Colonic mucosa (tissue), 4 donors: ENCODE measurements around the gene EFR3B. TPM values are rescaled to one million over a fixed set of nuclear protein-coding genes. Genes with fewer than 3 reads are reported as not detected.

Source experiments
- DNase-seq: peaks from one replicate; pipeline ENCODE4 v3.0.0-alpha.2; 2020
- H3K27ac ChIP-seq: fragments of 200-600 bp; one replicate; pipeline ENCODE4 v1.8.0; 2021
- H3K27me3 ChIP-seq: fragments of 200-600 bp; one replicate; pipeline ENCODE4 v1.8.0; 2021
- H3K36me3 ChIP-seq: fragments of 200-600 bp; one replicate; pipeline ENCODE4 v1.8.0; 2021
- H3K4me1 ChIP-seq: fragments of 200-600 bp; one replicate; pipeline ENCODE4 v1.8.0; 2021; ENCODE audit warnings: mild to moderate bottlenecking
- H3K4me3 ChIP-seq: fragments of 200-600 bp; one replicate; pipeline ENCODE4 v1.8.0; 2021
- H3K9ac ChIP-seq, 2 donors: one replicate each; pipeline ENCODE4 v1.7.0; 2013; ENCODE audit warnings: control low read depth in 2 of 2, low read depth in 2 of 2, low read length in 2 of 2
- H3K9me3 ChIP-seq: fragments of 200-600 bp; one replicate; pipeline ENCODE4 v1.8.0; 2021
- intact Hi-C: fragments of 100-400 bp; cut with DNase I; formaldehyde crosslinking; loops from one replicate; pipeline ENCODE4 v1.14.1; 2022
- total RNA-seq, 2 donors: library from RNA; stranded (reverse); fragmentation: NEBNext Ultra II Directional in 1 of 2; extraction: Animal tissue kit (Norgen Biotek cat#: 25700) in 1 of 2; gene quantifications; one replicate each; pipeline ENCODE4 v1.2.1, GENCODE V29; 2021
- TF ChIP-seq, protein P1 (sequence below): fragments of 200-600 bp; IDR thresholded peaks from one replicate; pipeline ENCODE4 v1.8.0; 2022; ENCODE audit warnings: antibody characterized with exemption, mild to moderate bottlenecking
- donor health status: healthy.
- donor health status: DM: no; HTN: no; CAD: no.
- donor health status: DM: no; HTN: no; CAD: no.

Gene EFR3B
- total RNA-seq, 2 donors from 2014 or later = 1.7 to 1.8 TPM

DNA sequence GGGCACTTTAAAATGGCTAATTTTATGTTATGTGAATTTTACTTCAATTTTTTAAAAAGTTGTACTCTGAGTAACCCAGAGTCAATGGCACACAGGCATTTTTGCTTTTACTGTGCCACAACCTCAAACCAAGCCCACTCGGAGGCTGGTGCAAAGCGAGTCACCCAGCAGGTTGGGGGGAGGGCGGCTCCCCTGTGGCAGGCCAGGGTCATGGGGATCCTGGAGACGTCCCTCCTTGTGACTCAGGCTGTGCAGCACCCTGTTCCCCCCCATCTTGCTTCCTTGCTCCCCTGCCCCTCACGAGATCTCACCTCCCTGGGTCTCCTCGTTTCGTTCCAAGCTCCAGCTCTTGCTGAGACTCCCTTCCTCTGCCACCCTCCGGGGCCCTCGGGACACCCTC, 67.9 kb downstream of the EFR3B start:
- no peak overlapping the region for H3K9ac ChIP-seq
- intact Hi-C loops = no loop called here
- DNase-seq = no peak

GRCh38 chr2:25112113-25112512, 70.2 kb downstream of the EFR3B start:
- Histone ChIP-seq H3K27me3 (no peaks in the 10 kb centered on the region), H3K4me1 (no peaks in the 10 kb centered on the region), H3K9me3 (no peaks in the 10 kb centered on the region), H3K36me3 (no peaks in the 10 kb centered on the region), H3K4me3 (no peak overlapping the region), H3K9ac (no peak overlapping the region), H3K27ac (no peak overlapping the region)
- TF ChIP-seq, protein P1, sequence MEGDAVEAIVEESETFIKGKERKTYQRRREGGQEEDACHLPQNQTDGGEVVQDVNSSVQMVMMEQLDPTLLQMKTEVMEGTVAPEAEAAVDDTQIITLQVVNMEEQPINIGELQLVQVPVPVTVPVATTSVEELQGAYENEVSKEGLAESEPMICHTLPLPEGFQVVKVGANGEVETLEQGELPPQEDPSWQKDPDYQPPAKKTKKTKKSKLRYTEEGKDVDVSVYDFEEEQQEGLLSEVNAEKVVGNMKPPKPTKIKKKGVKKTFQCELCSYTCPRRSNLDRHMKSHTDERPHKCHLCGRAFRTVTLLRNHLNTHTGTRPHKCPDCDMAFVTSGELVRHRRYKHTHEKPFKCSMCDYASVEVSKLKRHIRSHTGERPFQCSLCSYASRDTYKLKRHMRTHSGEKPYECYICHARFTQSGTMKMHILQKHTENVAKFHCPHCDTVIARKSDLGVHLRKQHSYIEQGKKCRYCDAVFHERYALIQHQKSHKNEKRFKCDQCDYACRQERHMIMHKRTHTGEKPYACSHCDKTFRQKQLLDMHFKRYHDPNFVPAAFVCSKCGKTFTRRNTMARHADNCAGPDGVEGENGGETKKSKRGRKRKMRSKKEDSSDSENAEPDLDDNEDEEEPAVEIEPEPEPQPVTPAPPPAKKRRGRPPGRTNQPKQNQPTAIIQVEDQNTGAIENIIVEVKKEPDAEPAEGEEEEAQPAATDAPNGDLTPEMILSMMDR = no peak
- DNase-seq = no peak
- intact Hi-C loops = no loop called here

More for the DNA sequence above, 67.9 kb downstream of the EFR3B start:
- no peaks in the 10 kb centered on the region for H3K4me1 ChIP-seq
- TF ChIP-seq, protein P1 = no peak
- H3K4me3 ChIP-seq = no peak overlapping the region
- no peaks in the 10 kb centered on the region for H3K36me3 ChIP-seq
- H3K9me3 ChIP-seq = no peaks in the 10 kb centered on the region
- H3K27me3 ChIP-seq = no peaks in the 10 kb centered on the region
- no peak overlapping the region for H3K27ac ChIP-seq

GRCh38 chr2:25115249-25115883, 73.5 kb downstream of the EFR3B start:
- Histone ChIP-seq H3K27me3 (no peaks in the 10 kb centered on the region), H3K9ac (no peak overlapping the region), H3K9me3 (no peaks in the 10 kb centered on the region)

GRCh38 chr2:25115902-25116301, 74.0 kb downstream of the EFR3B start:
- TF ChIP-seq, protein P1 = no peak
- Histone ChIP-seq H3K9me3 (no peaks in the 10 kb centered on the region), H3K36me3 (no peaks in the 10 kb centered on the region), H3K27ac (no peak overlapping the region), H3K27me3 (no peaks in the 10 kb centered on the region), H3K9ac (no peak overlapping the region), H3K4me1 (no peaks in the 10 kb centered on the region), H3K4me3 (no peak overlapping the region)
- intact Hi-C loops = no loop called here
- no peak for DNase-seq

More at GRCh38 chr2:25115249-25115883, 73.5 kb downstream of the EFR3B start:
- Histone ChIP-seq H3K36me3 (no peaks in the 10 kb centered on the region), H3K4me3 (no peak overlapping the region), H3K27ac (no peak overlapping the region), H3K4me1 (no peaks in the 10 kb centered on the region)
- intact Hi-C loops = no loop called here
- no peak for DNase-seq
- TF ChIP-seq, protein P1 = no peak

DNA sequence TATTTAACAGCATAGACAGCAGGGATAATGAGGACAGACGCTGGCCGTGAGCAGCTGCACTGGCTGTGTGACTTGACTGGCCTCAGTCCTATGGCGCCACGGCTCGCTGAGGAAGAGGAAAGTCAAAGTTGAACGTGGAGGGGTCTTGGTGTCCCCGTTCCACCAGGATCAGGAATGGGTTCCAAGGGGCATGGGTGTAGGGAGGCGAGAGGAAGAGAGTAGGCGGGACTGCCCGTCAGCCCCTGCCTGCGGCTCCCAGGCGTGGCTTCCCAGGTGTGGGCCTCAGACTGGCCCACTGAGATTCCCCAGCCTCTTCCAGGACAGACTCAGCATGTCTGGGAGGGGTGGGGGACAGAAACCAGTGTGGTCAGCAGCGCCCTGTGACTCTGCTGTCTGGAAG, 75.1 kb downstream of the EFR3B start:
- TF ChIP-seq, protein P1 = no peak
- Histone ChIP-seq H3K9me3 (no peaks in the 10 kb centered on the region), H3K27ac (no peak overlapping the region), H3K4me1 (no peaks in the 10 kb centered on the region), H3K36me3 (no peaks in the 10 kb centered on the region), H3K27me3 (no peaks in the 10 kb centered on the region), H3K9ac (no peak overlapping the region), H3K4me3 (no peak overlapping the region)
- intact Hi-C loops = no loop called here
- no peak for DNase-seq
